ENCODE results near the gene PLN.

The PLN gene

DNA sequence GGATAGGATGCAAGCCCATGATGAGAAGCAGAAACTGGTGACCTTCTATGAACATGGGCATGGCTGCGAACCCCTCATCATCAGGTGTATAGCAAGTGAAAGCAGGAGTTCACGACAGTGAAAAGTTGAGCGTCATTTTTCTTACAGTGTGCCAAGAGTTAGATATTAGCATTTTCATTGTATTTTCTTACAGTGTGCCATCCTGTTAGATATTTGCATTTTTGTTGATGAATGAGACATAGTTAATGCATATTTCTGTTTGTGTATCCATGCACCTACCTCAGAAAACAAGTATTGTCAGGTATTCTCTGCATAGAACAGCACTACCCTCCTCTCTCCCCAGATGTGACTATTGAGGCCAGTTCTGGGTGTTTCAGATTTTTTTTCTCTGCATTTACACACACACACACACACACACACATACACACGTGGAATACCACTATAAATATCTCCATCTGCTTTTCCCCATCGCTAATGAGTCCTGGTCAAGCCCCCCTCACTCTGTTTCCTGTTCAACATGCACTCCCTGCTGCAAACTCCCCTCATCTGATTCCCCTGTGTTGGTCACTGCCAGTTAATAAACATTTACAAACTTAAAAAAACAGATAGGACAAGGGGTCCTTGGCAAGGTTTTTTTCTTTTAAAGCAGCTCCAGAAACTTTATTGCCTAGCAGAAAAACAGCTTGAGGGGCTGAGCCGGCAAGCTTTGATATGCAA lies 41.7 kb downstream of the PLN start:
- Histone ChIP-seq H3K79me2 (ENCODE audit: control insufficient read depth, insufficient read depth, low read length, poor library complexity) (no peaks in the 10 kb centered on the region), H2AK5ac (ENCODE audit: low read length) (no peak overlapping the region), H3K79me1 (ENCODE audit: low read length) (no peaks in the 10 kb centered on the region), H3K27ac (ENCODE audit: low read depth, low read length) (no peak overlapping the region), H3K36me3 (ENCODE audit: control insufficient read depth in 1 of 2, insufficient read depth in 2 of 2, low read length in 2 of 2) (no peaks in the 10 kb centered on the region), H2BK5ac (ENCODE audit: low read depth, low read length, poor library complexity) (no peak overlapping the region), H3K14ac (ENCODE audit: low read length) (no peak overlapping the region), H3K23ac (ENCODE audit: low read length) (no peak overlapping the region), H4K91ac (ENCODE audit: low read depth, low read length) (no peak overlapping the region), H4K12ac (ENCODE audit: low read depth, low read length) (no peak overlapping the region), H4K8ac (ENCODE audit: low read depth, low read length) (no peak overlapping the region), H3K4ac (ENCODE audit: low read depth, low read length) (no peak overlapping the region), H2AFZ (ENCODE audit: insufficient read depth, low read length, poor library complexity) (no peak overlapping the region), H3K9ac (ENCODE audit: low read length) (no peak overlapping the region), H3K4me2 (ENCODE audit: low read length) (no peak overlapping the region), H3K4me3 (ENCODE audit: low read depth, low read length) (no peak overlapping the region), H2BK12ac (ENCODE audit: low read length) (no peak overlapping the region), H3K9me3 (ENCODE audit: insufficient read depth, low read depth, low read length) (no peaks in the 10 kb centered on the region), H3K18ac (ENCODE audit: low read length) (no peak overlapping the region), H2BK120ac (ENCODE audit: insufficient read depth, low read length, poor library complexity) (no peak overlapping the region), H3K4me1 (ENCODE audit: control insufficient read depth in 1 of 2, insufficient read depth in 2 of 2, low read length in 2 of 2) (no peaks in the 10 kb centered on the region), H3K27me3 (ENCODE audit: insufficient read depth, low read length) (no peaks in the 10 kb centered on the region)
- no peak for DNase-seq
- WGBS (ENCODE audit: extremely low coverage, insufficient coverage, insufficient read length): no CpG with 5 or more reads among the region's 6 CpGs

GRCh38 chr6:118591897-118592296 lies 43.8 kb downstream of the PLN start:
- H3K9ac ChIP-seq (ENCODE audit: low read length): no peak overlapping the region
- WGBS (ENCODE audit: extremely low coverage, insufficient coverage, insufficient read length): no CpG with 5 or more reads among the region's 3 CpGs

GRCh38 chr6:118594877-118595276 lies 46.8 kb downstream of the PLN start:
- no peak for DNase-seq
- no peak overlapping the region for H3K18ac ChIP-seq (ENCODE audit: low read length)
- H3K36me3 ChIP-seq (ENCODE audit: control insufficient read depth in 1 of 2, insufficient read depth in 2 of 2, low read length in 2 of 2): no peaks in the 10 kb centered on the region
- no peak overlapping the region for H2BK12ac ChIP-seq (ENCODE audit: low read length)
- H3K4me2 ChIP-seq (ENCODE audit: low read length): no peak overlapping the region
- H4K8ac ChIP-seq (ENCODE audit: low read depth, low read length): no peak overlapping the region
- no peak overlapping the region for H3K27ac ChIP-seq (ENCODE audit: low read depth, low read length)
- H4K91ac ChIP-seq (ENCODE audit: low read depth, low read length): no peak overlapping the region
- no peak overlapping the region for H2AK5ac ChIP-seq (ENCODE audit: low read length)
- H3K27me3 ChIP-seq (ENCODE audit: insufficient read depth, low read length): no peaks in the 10 kb centered on the region
- no peak overlapping the region for H3K4me3 ChIP-seq (ENCODE audit: low read depth, low read length)
- H3K9ac ChIP-seq (ENCODE audit: low read length): peak overlapping the region; percentile 40
- H2BK120ac ChIP-seq (ENCODE audit: insufficient read depth, low read length, poor library complexity): no peak overlapping the region
- no peak overlapping the region for H3K4ac ChIP-seq (ENCODE audit: low read depth, low read length)
- no peak overlapping the region for H2AFZ ChIP-seq (ENCODE audit: insufficient read depth, low read length, poor library complexity)
- H3K79me2 ChIP-seq (ENCODE audit: control insufficient read depth, insufficient read depth, low read length, poor library complexity): no peaks in the 10 kb centered on the region
- no peaks in the 10 kb centered on the region for H3K79me1 ChIP-seq (ENCODE audit: low read length)
- no peak overlapping the region for H4K12ac ChIP-seq (ENCODE audit: low read depth, low read length)
- H2BK5ac ChIP-seq (ENCODE audit: low read depth, low read length, poor library complexity): no peak overlapping the region
- no peak overlapping the region for H3K14ac ChIP-seq (ENCODE audit: low read length)
- H3K9me3 ChIP-seq (ENCODE audit: insufficient read depth, low read depth, low read length): no peaks in the 10 kb centered on the region
- WGBS (ENCODE audit: extremely low coverage, insufficient coverage, insufficient read length): no CpG with 5 or more reads among the region's 1 CpG
- no peak overlapping the region for H3K23ac ChIP-seq (ENCODE audit: low read length)
- H3K4me1 ChIP-seq (ENCODE audit: control insufficient read depth in 1 of 2, insufficient read depth in 2 of 2, low read length in 2 of 2): no peaks in the 10 kb centered on the region

More at GRCh38 chr6:118591897-118592296, 43.8 kb downstream of the PLN start:
- no peak overlapping the region for H2AK5ac ChIP-seq (ENCODE audit: low read length)
- H3K9me3 ChIP-seq (ENCODE audit: insufficient read depth, low read depth, low read length): no peaks in the 10 kb centered on the region
- no peak overlapping the region for H4K8ac ChIP-seq (ENCODE audit: low read depth, low read length)
- no peaks in the 10 kb centered on the region for H3K4me1 ChIP-seq (ENCODE audit: control insufficient read depth in 1 of 2, insufficient read depth in 2 of 2, low read length in 2 of 2)
- H2BK5ac ChIP-seq (ENCODE audit: low read depth, low read length, poor library complexity): no peak overlapping the region
- no peak overlapping the region for H3K18ac ChIP-seq (ENCODE audit: low read length)
- H3K79me1 ChIP-seq (ENCODE audit: low read length): no peaks in the 10 kb centered on the region
- no peaks in the 10 kb centered on the region for H3K27me3 ChIP-seq (ENCODE audit: insufficient read depth, low read length)
- H4K91ac ChIP-seq (ENCODE audit: low read depth, low read length): no peak overlapping the region
- H3K79me2 ChIP-seq (ENCODE audit: control insufficient read depth, insufficient read depth, low read length, poor library complexity): no peaks in the 10 kb centered on the region
- H3K4me2 ChIP-seq (ENCODE audit: low read length): no peak overlapping the region
- no peak overlapping the region for H4K12ac ChIP-seq (ENCODE audit: low read depth, low read length)
- H3K23ac ChIP-seq (ENCODE audit: low read length): no peak overlapping the region
- no peak overlapping the region for H3K27ac ChIP-seq (ENCODE audit: low read depth, low read length)
- no peak overlapping the region for H3K14ac ChIP-seq (ENCODE audit: low read length)
- no peak for DNase-seq
- no peak overlapping the region for H2BK120ac ChIP-seq (ENCODE audit: insufficient read depth, low read length, poor library complexity)
- H2AFZ ChIP-seq (ENCODE audit: insufficient read depth, low read length, poor library complexity): no peak overlapping the region
- H3K4me3 ChIP-seq (ENCODE audit: low read depth, low read length): no peak overlapping the region
- H3K4ac ChIP-seq (ENCODE audit: low read depth, low read length): no peak overlapping the region
- no peak overlapping the region for H2BK12ac ChIP-seq (ENCODE audit: low read length)
- no peaks in the 10 kb centered on the region for H3K36me3 ChIP-seq (ENCODE audit: control insufficient read depth in 1 of 2, insufficient read depth in 2 of 2, low read length in 2 of 2)

DNA sequence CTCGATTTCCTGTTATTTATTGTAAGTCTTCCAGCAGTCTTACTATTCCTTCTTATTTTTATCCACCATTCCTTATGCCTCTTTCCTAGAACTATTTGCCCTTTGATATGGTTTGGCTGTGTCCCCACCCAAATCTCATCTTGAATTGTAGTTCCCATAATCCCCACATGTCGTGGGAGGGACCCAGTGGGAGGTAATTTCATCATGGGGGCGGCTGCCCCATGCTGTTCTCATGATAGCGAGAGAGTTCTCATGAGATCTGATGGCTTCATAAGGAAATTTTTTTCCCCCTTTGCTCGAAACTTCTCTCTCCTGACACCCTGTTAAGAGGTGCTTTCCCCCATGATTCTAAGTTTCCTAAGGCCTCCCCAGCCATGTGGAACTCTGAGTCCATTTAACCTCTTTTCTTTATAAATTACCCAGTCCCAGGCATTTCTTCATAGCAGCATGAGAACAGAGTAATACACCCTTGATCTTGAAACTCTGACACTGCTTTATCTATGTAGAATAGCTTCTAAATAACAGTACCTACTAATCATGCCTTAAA lies 48.8 kb downstream of the PLN start:
- H3K27ac ChIP-seq (ENCODE audit: low read depth, low read length): no peak overlapping the region
- no peak overlapping the region for H3K4me3 ChIP-seq (ENCODE audit: low read depth, low read length)
- no peak overlapping the region for H2AFZ ChIP-seq (ENCODE audit: insufficient read depth, low read length, poor library complexity)
- no peak overlapping the region for H3K4me2 ChIP-seq (ENCODE audit: low read length)
- H3K4me1 ChIP-seq (ENCODE audit: control insufficient read depth in 1 of 2, insufficient read depth in 2 of 2, low read length in 2 of 2): no peaks in the 10 kb centered on the region
- no peak overlapping the region for H3K23ac ChIP-seq (ENCODE audit: low read length)
- H3K79me1 ChIP-seq (ENCODE audit: low read length): no peaks in the 10 kb centered on the region
- H3K9me3 ChIP-seq (ENCODE audit: insufficient read depth, low read depth, low read length): no peaks in the 10 kb centered on the region
- H4K12ac ChIP-seq (ENCODE audit: low read depth, low read length): no peak overlapping the region
- H3K27me3 ChIP-seq (ENCODE audit: insufficient read depth, low read length): no peaks in the 10 kb centered on the region
- WGBS (ENCODE audit: extremely low coverage, insufficient coverage, insufficient read length): no CpG with 5 or more reads among the region's 5 CpGs
- no peak overlapping the region for H3K4ac ChIP-seq (ENCODE audit: low read depth, low read length)
- H2BK5ac ChIP-seq (ENCODE audit: low read depth, low read length, poor library complexity): no peak overlapping the region
- no peak overlapping the region for H3K9ac ChIP-seq (ENCODE audit: low read length)
- no peaks in the 10 kb centered on the region for H3K79me2 ChIP-seq (ENCODE audit: control insufficient read depth, insufficient read depth, low read length, poor library complexity)
- no peak overlapping the region for H4K8ac ChIP-seq (ENCODE audit: low read depth, low read length)
- H3K14ac ChIP-seq (ENCODE audit: low read length): no peak overlapping the region
- H2BK120ac ChIP-seq (ENCODE audit: insufficient read depth, low read length, poor library complexity): no peak overlapping the region
- no peak overlapping the region for H2BK12ac ChIP-seq (ENCODE audit: low read length)
- DNase-seq: no peak
- no peak overlapping the region for H2AK5ac ChIP-seq (ENCODE audit: low read length)
- H4K91ac ChIP-seq (ENCODE audit: low read depth, low read length): no peak overlapping the region
- H3K36me3 ChIP-seq (ENCODE audit: control insufficient read depth in 1 of 2, insufficient read depth in 2 of 2, low read length in 2 of 2): no peaks in the 10 kb centered on the region
- no peak overlapping the region for H3K18ac ChIP-seq (ENCODE audit: low read length)

All from trophoblast cell (in vitro differentiated cells and primary cell).